Endothelial cell of hepatic sinusoid (primary cell): ENCODE measurements around the gene RFPL1.
"Not testable (repeated sequence)": the region's sequence is repeated elsewhere in the genome, so short reads cannot be mapped to it uniquely, and the experiment has no call there.

ENCODE experiments used
- in situ Hi-C: cut with HindIII; loops from 2 replicates; pipeline ENCODE4 v1.10.0; 2017; ENCODE audit warnings: low sequenced_read_pairs

Gene RFPL1

DNA sequence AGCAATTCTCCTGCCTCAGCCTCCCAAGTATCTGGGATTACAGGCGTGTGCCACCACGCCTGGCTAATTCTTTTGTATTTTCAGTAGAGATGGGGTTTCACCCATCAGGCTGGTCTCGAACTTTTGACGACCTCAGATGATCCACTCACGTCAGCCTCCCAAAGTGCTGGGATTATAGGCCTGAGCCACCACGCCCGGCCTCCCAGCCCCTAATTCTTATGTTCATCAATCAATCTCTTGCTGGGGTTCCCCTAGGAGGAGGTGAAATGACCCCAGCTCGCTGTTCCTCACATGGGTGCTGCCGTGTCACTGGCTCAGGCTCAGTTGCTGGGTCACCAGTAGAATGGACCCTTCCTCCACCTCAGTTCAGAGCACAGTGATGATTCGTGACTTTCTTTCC, at the start of gene RFPL1:
Gene RFPL1, plus strand, starts transcription at position 301 of the 400 bp plus-strand sequence.
- in situ Hi-C loops = not testable (repeated sequence)

DNA sequence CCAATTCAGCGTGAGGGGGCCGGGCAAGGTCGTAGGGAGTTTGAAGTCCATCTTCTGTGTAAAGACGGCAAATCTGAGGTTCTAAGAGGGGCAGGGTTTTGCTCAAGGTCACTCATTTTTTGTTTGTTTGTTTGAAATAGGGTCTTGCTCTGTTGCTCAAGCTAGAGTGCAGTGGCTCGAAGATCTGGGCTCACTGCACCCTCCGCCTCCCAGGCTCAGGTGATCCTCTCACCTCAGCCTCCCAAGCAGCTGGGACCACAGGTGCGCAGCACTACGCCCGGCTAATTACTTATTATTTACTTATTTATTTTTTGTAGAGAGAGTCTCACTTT, 49.7 kb upstream of the RFPL1 start:
- in situ Hi-C loops = no loop called here

- in situ Hi-C loops = loop anchor here (5.0 kb wide), 1 partner anchor 82 kb away; no protein-coding TSS in a partner anchor
Measured at GRCh38 chr22:29390270-29390669, 48.1 kb upstream of the RFPL1 start.

- in situ Hi-C loops = loop anchor here (5.0 kb wide), 1 partner anchor 81 kb away; no protein-coding TSS in a partner anchor
Measured at GRCh38 chr22:29391546-29391945, 46.8 kb upstream of the RFPL1 start.

DNA sequence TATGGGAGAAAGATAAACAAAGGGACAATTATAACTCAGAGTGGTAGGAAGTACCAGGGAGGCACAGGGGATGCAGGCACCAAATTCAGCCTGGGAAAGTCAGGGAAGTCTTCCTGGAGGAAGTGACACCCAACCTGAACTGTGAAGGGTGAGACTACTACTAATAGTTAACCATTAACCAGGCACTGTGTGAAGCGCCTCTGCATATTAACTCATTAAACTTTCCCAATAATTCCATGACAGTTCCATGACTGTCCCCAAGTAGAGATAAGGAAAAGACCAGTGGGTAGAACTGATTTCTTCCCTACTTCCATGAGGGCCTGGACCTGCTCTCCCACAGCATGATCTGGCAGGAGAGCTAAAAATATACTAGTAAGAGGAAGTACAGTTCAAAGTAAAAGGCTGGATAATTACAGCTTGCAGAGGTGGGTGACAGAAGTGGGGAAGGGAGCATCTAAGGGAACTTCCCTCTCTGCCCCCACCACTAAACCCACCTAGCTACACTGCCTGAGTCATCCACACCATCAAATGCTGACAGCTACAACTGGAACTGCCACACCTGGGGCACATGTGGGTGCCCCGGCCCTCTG, 45.3 kb upstream of the RFPL1 start:
- in situ Hi-C loops = loop anchor here (5.0 kb wide), 1 partner anchor 79 kb away; no protein-coding TSS in a partner anchor

DNA sequence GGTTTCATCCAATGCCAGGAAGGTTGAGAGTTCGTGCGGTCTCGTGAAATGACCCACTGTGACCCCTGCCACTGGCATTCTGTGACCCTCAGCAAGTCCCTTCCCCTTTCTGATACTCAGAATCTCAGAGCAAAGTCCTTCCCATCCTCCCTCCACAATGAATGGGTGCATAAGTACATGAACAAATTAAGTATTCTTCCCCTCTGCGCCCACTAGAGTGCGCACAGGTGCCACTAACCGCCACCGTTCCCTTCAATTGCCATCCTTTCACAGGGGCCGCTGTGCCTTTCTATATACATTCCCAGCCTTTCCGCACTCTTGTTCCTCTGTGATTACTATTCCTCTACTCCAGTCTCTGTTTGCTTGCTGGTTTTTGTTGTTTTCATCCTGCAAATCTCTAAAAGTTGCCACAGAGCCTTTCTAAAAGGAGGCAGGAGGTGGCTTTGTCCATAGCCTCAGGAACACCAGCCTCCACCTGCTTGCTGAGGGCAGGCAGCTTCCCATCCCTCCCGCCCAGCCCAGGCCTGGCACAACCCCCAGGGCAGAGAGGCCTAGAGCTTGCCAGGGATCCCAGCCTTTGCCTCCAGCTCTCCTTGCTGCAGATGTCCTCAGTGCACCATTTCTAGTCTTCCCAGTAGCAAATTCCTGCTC, 43.3 kb upstream of the RFPL1 start:
- in situ Hi-C loops = loop anchor here (5.0 kb wide), 1 partner anchor 77 kb away; no protein-coding TSS in a partner anchor

GRCh38 chr22:29396126-29396525, 42.3 kb upstream of the RFPL1 start:
- in situ Hi-C loops = no loop called here

DNA sequence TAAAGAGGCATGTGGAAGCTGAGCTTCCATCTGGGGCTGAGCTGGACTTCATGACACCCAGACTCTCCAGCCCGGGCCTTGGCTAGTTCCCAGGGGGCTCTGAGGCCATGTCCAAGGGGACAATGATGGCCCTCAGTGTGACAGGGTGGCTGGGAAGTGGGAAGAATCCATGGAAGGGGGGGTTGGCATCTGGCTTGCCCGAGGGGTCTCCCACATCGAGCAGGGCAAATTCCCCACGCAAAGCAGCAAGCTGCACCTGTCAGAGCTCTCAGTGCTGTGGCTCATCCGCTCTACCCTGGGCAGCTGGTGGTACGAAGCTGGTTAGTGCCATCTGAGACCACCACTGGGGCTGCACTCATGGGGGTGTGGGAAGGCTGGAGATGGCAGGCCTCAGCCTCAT, 40.6 kb upstream of the RFPL1 start:
- in situ Hi-C loops = no loop called here

DNA sequence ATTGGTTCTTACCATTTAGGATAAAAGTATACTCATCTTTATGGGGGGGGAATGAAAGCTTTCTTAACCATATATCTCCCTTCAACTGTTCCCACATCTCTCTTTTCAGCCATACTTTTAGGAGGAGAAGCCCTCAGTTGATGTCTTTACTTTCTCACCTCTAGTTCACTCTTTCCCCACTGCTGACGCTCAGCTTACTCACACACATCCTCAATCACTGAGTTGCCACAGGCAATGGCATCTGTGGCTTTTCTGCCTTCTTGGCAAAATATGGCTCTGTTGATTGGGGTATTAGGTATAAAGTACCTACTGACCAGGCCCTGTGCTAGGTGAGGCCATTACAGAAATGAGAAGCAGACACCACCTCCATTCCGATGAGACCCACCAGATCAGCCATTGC, 37.8 kb upstream of the RFPL1 start:
- in situ Hi-C loops = no loop called here

DNA sequence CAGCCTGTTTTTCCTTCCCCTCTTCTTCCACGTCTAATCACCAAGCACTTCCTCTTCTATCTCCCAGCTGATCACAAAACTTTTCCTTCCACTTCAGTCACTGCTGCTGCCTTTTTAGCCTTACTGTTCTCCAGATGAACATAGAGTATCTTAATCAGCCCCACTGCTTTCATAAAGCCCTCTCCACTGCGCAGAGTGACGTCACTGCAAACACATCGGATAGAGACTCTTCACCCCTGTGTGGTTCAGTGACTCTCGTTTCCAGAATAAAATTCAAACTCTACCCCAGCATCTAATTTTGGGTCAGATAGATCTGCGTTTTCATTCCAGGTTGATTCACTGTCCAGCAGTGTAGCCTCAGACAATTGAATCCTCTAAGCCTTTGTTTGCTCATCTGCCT, 36.8 kb upstream of the RFPL1 start:
- in situ Hi-C loops = not testable (repeated sequence)

- in situ Hi-C loops = no loop called here
Measured at GRCh38 chr22:29408940-29409339, 29.4 kb upstream of the RFPL1 start.

GRCh38 chr22:29411569-29412211, 26.7 kb upstream of the RFPL1 start:
- in situ Hi-C loops = not testable (repeated sequence)

DNA sequence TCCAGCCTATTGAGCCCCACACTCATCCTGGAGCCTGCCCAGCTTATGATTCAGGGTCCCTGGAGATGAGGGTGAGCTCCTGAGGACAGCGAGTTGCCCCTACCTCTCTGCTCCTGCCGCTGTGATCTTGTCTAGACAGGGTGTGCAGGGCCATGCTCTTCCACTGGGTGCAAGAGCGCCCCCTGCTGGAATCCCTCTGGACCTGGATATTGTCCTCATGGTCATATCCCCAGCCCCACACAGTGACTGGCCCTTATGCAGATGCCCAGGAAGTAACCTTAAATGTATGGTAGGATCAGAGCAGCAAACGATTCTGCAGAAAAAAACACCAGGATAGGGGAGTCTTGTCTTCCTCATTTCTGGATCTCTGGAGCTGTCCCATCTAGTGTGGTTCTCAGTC, 25.6 kb upstream of the RFPL1 start:
- in situ Hi-C loops = not testable (repeated sequence)

GRCh38 chr22:29414951-29415591, 23.3 kb upstream of the RFPL1 start:
- in situ Hi-C loops = not testable (repeated sequence)

GRCh38 chr22:29418704-29419103, 19.7 kb upstream of the RFPL1 start:
- in situ Hi-C loops = not testable (repeated sequence)

GRCh38 chr22:29426476-29426875, 11.9 kb upstream of the RFPL1 start:
- in situ Hi-C loops = no loop called here

DNA sequence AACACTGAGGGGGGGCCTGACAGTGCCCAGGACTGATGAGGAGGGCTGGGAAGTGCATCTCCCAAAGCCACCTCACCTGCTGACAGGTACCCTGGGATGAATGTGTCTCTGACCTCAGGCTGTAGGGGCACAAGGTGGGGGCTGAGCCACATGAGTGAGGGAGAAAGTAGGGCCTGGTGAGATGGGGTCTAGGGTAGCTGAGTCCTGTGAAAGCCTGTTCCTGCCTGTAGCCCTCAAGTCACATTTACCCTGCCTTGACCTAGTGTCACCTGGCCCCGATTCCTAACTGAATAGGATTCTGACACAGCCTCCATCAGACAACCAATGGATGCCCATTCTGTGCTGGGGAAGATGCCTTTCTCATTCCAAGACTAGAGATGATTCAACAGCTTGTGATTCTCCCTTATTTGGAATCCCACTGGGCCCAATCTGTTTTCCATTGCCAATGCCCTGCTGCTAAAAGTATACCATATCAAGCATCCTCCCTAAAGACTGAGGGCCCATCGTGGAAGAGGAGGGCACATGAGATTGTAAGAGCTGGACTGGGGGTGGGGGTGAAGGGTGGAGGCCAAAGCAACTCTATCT, 11.1 kb upstream of the RFPL1 start:
- in situ Hi-C loops = no loop called here

DNA sequence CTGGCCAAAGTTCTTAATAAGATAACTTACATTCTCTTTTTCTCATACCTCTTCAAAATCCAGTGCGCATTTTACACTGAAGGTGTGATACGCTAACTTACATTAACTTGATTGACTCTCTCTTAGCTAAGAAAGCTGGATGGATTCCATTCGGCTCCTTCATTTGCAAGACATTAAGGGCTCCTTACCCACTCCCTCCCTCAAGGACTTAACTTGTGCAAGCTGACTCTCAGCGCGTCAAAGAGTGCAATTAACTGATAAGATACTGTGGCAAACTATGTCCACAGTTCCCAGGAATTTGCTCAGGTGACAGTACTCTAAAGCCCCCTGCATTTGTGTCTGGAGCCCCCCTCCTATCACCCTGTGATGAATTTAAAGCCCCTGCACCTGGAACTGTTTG, 6.4 kb upstream of the RFPL1 start:
- in situ Hi-C loops = no loop called here

- in situ Hi-C loops = no loop called here
Measured at GRCh38 chr22:29433856-29434255, 4.5 kb upstream of the RFPL1 start.

- in situ Hi-C loops = no loop called here
Measured at GRCh38 chr22:29434288-29434687, 4.1 kb upstream of the RFPL1 start.
